ENCODE measurements around the gene TIGD3. TPM values are rescaled to one million over a fixed set of nuclear protein-coding genes. Genes with fewer than 3 reads are reported as not detected.

The TIGD3 gene
- total and polyA plus RNA-seq, 2 of the 13 experiments (the other 11 are each of a cell fraction or from before 2014, with no cell fraction given): 0.49 to 4.9 TPM

DNA sequence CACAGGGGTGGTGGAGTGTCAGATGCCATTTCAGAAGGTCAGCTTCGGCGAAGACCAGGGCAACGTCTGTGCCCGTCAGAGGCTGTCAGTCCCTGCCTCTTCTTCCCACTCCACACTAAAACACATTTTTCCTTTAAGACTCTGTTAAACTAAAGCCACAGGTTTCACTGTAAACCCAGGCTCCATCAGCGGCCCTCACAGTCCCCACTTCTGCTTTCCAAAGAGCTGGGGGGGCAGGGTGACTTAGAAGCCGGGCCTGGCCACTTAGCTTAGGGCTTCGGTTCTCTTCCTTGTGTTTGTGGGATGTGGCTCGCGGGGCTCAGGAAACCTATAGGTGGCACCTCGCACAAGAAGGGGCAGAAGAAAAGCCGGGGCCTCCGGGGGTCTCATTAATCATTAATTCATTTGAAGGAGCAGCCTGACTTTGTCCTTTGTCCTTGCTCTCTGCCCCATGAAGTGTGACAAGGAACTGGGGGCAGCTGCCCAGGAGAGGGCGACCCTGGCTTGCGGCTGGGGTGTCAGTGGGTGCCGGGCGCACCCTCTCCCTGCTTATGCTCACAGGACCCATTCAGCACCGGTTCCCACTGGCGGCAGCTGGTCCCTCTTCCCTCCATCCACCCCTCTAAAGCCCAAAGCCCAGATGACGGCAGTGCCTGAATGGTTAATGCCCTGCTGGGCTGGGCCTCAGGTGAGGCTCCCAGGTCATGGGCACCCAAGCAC lies 23.8 kb downstream of the TIGD3 start:
- Histone ChIP-seq H3K79me2 (ENCODE audit: insufficient read depth, low read length) (no peaks in the 10 kb centered on the region), H4K20me1 (ENCODE audit: insufficient read depth, low read length) (no peaks in the 10 kb centered on the region), H3K4me3 (replicated peaks in 1 of 3; ENCODE audit: insufficient read depth in 1 of 3, low read depth in 2 of 3, low read length in 3 of 3) (peak overlapping the region in 1 of 3 experiments; percentile 6; a peak in 1 of 6 replicates), H3K4me1 (ENCODE audit: insufficient read depth, low read length) (peaks cover 84% of the 10 kb centered on the region), H3K9me3 (ENCODE audit: low read length) (no peaks in the 10 kb centered on the region), H3K9ac (ENCODE audit: insufficient read depth, low read depth, low read length) (0 out of 2 replicates have a peak overlapping the region, but pooled peaks have one; percentile 8), H3K4me2 (ENCODE audit: low read depth, low read length) (peak overlapping the region; percentile 64), H3K27me3 (ENCODE audit: control insufficient read depth in 1 of 2, insufficient read depth in 2 of 2, low read length in 2 of 2) (peaks cover 0 to 2% of the 10 kb centered on the region in 2 experiments; a peak in 3 of 5 replicates), H3K27ac (ENCODE audit: extremely low read length, insufficient read depth, low read length) (no peak overlapping the region), H2AFZ (ENCODE audit: low read length) (no peak overlapping the region), H3K36me3 (replicated peaks in 1 of 2; ENCODE audit: control insufficient read depth in 1 of 2, insufficient read depth in 2 of 2, low read length in 2 of 2) (no peaks in the 10 kb centered on the region)
- FAIRE-seq: no peak
- in situ Hi-C loops (cut with HindIII; ENCODE audit: extremely low pct_ligation_motif_present, low pct_unique_long_range_greater_than_20kb): no loop called here
- intact Hi-C loops (cut with micrococcal nuclease; ENCODE audit: unreplicated experiment): no loop called here
- no TSS peak for BruUV-seq (replicated peaks)
- WGBS (ENCODE audit: low lambda C conversion rate): 12% methylated on average over 10 of the region's 19 CpGs
- POLR2A ChIA-PET: interaction anchor here (0.7 to 16.8 kb wide), 4 partner anchors 10 to 119 kb away, joined by 3 to 433 read pairs (median 4); partner anchors contain the start of gene NEAT1
- no peak for ATAC-seq
- no peak for DNase-seq (ENCODE audit: low spot score)
- CTCF ChIA-PET (ENCODE audit: low intra/inter-chr PET ratio, low total read pairs): no interaction called here
- TF ChIP-seq KLF15 (CRISPR knock-in tag; IDR thresholded peaks at IDR 0.05; ENCODE audit: borderline replicate concordance) (no peak), SNAI1 (CRISPR knock-in tag; IDR thresholded peaks at IDR 0.05; ENCODE audit: borderline replicate concordance) (no peak), CHD4 (IDR thresholded peaks at IDR 0.05; ENCODE audit: borderline replicate concordance, low read length) (no peak), WIZ (CRISPR knock-in tag; IDR thresholded peaks at IDR 0.05) (no peak), CCAR2 (optimal IDR thresholded peaks at IDR 0.05; ENCODE audit: low read depth, low read length) (no peak), XRCC5 (optimal IDR thresholded peaks at IDR 0.05; ENCODE audit: low read length) (peak; percentile 36), ZNF326 (CRISPR knock-in tag; IDR thresholded peaks at IDR 0.05; ENCODE audit: borderline replicate concordance) (no peak), ZNF652 (CRISPR knock-in tag; IDR thresholded peaks at IDR 0.05; ENCODE audit: borderline replicate concordance, low read depth) (peak; percentile 60; the same call in 1 of the 2 replicates), ZFP36L1 (CRISPR knock-in tag; IDR thresholded peaks at IDR 0.05) (no peak), TEAD2 (CRISPR knock-in tag; IDR thresholded peaks at IDR 0.05) (no peak)
- TF ChIP-seq, protein P1, sequence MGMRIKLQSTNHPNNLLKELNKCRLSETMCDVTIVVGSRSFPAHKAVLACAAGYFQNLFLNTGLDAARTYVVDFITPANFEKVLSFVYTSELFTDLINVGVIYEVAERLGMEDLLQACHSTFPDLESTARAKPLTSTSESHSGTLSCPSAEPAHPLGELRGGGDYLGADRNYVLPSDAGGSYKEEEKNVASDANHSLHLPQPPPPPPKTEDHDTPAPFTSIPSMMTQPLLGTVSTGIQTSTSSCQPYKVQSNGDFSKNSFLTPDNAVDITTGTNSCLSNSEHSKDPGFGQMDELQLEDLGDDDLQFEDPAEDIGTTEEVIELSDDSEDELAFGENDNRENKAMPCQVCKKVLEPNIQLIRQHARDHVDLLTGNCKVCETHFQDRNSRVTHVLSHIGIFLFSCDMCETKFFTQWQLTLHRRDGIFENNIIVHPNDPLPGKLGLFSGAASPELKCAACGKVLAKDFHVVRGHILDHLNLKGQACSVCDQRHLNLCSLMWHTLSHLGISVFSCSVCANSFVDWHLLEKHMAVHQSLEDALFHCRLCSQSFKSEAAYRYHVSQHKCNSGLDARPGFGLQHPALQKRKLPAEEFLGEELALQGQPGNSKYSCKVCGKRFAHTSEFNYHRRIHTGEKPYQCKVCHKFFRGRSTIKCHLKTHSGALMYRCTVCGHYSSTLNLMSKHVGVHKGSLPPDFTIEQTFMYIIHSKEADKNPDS (CRISPR knock-in tag; IDR thresholded peaks at IDR 0.05): no peak
- TF ChIP-seq, protein P2, sequence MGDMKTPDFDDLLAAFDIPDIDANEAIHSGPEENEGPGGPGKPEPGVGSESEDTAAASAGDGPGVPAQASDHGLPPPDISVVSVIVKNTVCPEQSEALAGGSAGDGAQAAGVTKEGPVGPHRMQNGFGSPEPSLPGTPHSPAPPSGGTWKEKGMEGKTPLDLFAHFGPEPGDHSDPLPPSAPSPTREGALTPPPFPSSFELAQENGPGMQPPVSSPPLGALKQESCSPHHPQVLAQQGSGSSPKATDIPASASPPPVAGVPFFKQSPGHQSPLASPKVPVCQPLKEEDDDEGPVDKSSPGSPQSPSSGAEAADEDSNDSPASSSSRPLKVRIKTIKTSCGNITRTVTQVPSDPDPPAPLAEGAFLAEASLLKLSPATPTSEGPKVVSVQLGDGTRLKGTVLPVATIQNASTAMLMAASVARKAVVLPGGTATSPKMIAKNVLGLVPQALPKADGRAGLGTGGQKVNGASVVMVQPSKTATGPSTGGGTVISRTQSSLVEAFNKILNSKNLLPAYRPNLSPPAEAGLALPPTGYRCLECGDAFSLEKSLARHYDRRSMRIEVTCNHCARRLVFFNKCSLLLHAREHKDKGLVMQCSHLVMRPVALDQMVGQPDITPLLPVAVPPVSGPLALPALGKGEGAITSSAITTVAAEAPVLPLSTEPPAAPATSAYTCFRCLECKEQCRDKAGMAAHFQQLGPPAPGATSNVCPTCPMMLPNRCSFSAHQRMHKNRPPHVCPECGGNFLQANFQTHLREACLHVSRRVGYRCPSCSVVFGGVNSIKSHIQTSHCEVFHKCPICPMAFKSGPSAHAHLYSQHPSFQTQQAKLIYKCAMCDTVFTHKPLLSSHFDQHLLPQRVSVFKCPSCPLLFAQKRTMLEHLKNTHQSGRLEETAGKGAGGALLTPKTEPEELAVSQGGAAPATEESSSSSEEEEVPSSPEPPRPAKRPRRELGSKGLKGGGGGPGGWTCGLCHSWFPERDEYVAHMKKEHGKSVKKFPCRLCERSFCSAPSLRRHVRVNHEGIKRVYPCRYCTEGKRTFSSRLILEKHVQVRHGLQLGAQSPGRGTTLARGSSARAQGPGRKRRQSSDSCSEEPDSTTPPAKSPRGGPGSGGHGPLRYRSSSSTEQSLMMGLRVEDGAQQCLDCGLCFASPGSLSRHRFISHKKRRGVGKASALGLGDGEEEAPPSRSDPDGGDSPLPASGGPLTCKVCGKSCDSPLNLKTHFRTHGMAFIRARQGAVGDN (CRISPR knock-in tag; IDR thresholded peaks at IDR 0.05): peak; percentile 35
- TF ChIP-seq, protein P3, sequence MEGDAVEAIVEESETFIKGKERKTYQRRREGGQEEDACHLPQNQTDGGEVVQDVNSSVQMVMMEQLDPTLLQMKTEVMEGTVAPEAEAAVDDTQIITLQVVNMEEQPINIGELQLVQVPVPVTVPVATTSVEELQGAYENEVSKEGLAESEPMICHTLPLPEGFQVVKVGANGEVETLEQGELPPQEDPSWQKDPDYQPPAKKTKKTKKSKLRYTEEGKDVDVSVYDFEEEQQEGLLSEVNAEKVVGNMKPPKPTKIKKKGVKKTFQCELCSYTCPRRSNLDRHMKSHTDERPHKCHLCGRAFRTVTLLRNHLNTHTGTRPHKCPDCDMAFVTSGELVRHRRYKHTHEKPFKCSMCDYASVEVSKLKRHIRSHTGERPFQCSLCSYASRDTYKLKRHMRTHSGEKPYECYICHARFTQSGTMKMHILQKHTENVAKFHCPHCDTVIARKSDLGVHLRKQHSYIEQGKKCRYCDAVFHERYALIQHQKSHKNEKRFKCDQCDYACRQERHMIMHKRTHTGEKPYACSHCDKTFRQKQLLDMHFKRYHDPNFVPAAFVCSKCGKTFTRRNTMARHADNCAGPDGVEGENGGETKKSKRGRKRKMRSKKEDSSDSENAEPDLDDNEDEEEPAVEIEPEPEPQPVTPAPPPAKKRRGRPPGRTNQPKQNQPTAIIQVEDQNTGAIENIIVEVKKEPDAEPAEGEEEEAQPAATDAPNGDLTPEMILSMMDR (CRISPR knock-in tag; IDR thresholded peaks at IDR 0.05): peak; percentile 58
- TF ChIP-seq, protein P4, sequence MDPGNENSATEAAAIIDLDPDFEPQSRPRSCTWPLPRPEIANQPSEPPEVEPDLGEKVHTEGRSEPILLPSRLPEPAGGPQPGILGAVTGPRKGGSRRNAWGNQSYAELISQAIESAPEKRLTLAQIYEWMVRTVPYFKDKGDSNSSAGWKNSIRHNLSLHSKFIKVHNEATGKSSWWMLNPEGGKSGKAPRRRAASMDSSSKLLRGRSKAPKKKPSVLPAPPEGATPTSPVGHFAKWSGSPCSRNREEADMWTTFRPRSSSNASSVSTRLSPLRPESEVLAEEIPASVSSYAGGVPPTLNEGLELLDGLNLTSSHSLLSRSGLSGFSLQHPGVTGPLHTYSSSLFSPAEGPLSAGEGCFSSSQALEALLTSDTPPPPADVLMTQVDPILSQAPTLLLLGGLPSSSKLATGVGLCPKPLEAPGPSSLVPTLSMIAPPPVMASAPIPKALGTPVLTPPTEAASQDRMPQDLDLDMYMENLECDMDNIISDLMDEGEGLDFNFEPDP (CRISPR knock-in tag; conservative IDR thresholded peaks at IDR 0.05): no peak
